ENCODE data around the gene ADAM30.
A peak's percentile ranks its signal among the peaks of the same experiment; 100 is the strongest.

ADAM30 gene

DNA sequence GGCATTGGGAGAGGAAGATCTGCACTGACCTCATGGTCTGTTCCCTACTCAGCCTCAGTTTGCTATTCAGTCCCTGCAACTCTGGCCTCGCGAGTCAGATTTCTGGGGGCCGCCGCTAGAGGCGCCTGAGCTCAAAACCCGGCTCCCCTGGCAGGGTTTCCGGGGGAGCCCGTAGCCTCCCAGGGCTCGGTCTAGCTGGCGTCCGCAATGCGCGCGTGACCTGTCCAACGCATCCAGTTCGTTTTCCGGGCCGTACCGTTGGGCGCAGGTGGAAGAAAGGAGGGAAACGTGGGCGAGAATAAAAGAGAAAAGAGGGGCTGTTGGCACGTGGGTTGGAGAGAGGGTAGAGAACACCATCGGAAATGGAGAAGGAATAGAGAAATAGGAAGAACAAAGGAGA is at the start of gene ADAM30:
ADAM30 (minus strand) TSS at position 213 of the 400 bp plus-strand sequence; CDS start at position 34, 179 bp downstream.
- no peak for DNase-seq

DNA sequence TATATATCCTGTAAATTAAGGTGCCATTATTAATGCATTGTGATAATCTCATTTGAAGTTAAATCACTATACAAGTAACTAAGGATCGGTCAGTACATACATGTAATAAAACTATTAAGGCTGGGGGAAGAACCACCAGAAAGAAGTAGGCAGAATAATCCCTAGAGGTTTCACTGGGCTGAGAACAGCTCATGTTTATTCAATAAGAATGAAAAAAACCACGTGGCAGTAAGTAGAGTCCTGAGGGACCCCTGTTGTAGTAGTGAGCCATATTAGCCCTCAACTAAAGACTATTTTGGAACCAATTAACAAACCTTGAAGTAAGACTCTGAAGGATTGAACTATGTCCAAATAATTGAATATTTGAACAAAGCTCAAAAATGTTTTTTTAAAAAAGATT is 46.9 kb upstream of the ADAM30 start:
- DNase-seq: no peak

- DNase-seq: no peak
Measured at GRCh38 chr1:119941392-119941791, 45.1 kb upstream of the ADAM30 start.

DNA sequence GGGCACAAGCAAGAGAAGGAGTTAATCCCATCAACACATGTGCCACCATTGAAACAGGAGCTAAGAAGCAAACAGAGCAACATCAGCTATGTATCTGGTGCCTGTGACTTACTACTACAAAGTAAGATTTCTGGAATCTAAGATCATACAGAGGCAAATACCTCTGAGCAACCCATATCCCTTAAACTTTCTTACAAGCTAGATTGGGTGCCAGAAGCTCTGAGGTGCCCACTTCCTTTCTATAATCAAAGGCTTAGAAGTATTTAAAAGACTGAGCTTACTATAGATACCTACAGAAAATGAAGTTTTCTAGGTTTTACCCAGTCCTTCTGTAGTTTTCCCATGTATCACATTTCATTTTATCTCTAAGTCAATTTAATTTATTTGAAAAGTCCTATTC is 44.4 kb upstream of the ADAM30 start:
- no peak for DNase-seq

GRCh38 chr1:119937198-119937597 is 40.9 kb upstream of the ADAM30 start:
- DNase-seq: no peak

DNA sequence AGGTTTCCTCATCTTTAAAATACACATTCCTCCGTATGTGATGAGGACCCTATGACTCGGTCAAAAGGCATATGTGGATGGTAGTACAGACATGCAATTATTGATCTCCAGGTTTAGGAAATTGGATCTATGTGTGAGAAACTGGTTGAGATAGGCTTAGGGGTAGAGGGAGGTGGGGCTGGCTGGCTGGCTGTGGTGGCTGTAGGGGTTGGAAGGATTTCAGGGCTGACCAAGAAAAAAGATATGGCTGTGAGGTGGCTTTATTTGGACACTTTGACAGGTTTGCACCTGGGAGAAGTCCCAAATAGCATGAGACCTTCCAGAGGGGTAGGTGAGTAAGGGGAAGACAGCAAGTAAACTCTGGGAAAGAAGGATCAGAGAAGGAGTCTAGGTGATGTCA is 39.6 kb upstream of the ADAM30 start:
- no peak for DNase-seq

- DNase-seq: no peak
Measured at GRCh38 chr1:119935373-119935772, 39.1 kb upstream of the ADAM30 start.

- no peak for DNase-seq
Measured at GRCh38 chr1:119933397-119933796, 37.1 kb upstream of the ADAM30 start.

DNA sequence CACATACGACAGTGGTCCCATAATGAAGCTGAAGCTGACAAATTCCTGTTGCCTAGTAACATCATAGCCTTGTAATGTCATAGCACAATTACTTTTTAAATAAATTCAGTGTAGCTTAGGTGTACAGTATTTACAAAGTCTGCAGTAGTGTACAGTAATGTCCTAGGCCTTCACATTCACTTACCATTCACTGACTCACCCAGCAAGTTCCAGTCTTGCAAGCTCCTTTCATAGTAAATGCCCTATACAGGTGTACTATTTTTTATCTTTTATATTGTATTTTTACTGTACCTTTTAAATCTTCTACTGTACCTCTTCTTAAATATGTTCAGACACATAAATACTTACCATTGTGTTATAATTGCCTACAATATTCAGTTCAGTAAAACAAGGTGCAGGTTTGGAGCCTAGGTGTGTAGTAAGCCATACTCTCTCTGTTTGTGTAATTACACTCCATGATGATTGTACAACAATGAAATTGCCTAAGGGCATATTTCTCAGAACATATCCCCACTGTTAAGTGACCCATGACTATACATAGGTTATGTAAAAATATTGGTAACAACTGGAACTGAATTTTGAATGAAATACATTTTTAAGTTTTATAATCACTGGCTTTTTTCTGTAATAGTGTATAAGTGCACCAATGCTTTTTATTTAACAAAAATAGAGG is 33.5 kb upstream of the ADAM30 start:
- DNase-seq: no peak

GRCh38 chr1:119926553-119926952 is 30.2 kb upstream of the ADAM30 start:
- no peak for DNase-seq

DNA sequence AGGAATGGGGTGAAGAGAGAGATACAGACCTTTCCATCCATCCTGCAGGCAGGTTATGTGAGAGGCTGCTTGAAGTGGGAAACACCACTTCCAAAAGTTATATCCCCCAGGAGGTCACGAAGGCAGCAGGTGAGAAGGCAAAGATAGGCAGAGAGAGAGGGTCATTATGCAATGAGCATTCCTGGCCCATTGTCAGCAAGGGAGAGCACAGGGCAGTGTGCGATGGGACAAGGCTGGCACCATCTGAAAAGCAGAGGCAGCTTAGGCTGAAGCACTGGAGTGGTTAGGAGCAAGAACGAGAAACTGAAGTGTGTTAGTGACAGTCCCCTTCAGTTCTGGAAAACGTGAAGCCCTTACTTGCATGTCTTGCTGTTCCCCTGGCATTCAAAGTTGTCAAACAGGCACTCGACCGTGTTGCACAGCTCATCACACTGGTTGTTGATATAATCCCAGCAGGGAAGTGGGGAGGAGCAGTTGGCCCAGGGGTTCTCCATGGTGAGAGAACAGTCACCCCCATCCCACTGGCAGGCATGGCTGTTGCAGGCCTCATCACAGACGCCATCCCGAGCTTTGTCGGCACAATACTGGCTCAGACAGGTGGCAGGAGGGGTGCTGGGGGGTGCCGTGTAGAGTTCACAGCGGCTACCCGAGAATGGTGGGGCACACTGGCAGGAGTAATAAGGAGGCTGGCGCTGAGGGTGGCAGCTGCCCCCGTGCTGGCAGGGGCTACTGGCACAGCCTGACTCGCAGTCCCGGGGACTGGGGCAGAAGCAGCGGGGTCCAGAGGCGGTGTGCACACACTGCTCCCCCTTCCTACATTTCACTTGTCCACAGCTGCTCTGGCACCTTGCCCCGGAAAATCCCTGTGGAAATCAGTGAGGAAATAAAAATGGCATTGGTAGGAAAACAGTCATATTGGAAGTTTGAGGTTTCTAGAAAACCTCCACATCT is 28.9 kb upstream of the ADAM30 start:
- DNase-seq: peak in 2 of 56 donors; percentile 4 to 7

- DNase-seq: no peak
Measured at GRCh38 chr1:119920104-119920968, 24.0 kb upstream of the ADAM30 start.

DNA sequence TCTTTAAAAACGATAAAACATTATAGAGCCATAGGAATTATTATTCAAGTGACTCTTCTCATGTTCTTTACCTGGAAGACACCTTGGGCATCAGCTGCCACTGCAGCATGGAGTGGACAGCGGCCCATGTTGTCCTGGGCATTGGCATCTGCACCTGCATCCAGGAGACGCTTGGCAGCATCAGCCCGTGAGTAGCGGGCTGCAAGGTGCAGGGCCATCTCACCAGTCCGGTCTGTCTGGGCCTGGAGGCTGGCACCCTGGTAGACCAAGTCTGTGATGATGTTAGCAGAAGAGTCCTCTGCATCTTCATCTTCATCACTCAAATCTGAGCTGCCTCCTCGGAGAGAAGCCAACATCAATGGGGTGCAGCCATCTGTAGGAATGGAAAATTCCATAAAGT is 22.9 kb upstream of the ADAM30 start:
- DNase-seq: no peak

- DNase-seq: no peak
Measured at GRCh38 chr1:119918301-119918700, 22.0 kb upstream of the ADAM30 start.

GRCh38 chr1:119917304-119918055 is 21.2 kb upstream of the ADAM30 start:
- DNase-seq: no peak

- DNase-seq: no peak
Measured at GRCh38 chr1:119915517-119915916, 19.2 kb upstream of the ADAM30 start.

DNA sequence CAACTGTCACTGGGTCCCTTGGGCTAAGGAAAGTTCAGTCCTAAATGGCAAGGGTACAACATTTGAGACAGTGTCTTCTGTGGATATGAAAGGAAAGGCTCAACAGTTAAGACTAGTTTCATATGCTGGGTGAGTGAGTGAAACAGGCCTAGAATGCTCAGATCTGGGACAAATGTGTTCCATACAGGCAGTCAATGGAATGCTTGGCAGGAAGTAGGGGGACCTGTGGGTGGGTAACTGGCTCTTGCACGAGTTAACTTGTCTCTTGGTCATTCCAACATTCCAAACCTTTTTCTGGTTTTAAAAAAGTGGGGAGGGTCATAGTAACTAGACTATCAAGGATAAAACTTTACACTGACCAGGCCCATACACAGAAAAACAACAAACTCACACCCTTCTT is 17.8 kb upstream of the ADAM30 start:
- no peak for DNase-seq

DNA sequence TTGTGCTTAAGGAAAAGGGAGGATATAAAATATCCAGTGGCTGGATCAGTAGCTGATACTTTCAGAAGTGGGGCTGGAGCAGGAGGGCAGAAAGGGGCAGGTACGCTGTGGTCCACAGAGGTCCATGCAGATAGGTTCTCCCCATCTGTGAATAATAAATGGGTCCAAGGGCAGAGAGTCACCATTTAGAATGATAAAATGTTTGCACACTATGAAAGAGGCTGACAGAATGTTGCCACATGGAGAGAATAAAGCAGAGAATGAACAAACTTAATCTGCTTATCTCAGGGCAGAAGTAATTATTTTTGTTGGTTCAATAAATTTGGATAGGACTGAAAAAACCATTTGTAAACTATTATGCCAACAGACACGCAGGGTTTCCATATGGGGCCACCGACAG is 16.6 kb upstream of the ADAM30 start:
- no peak for DNase-seq

DNA sequence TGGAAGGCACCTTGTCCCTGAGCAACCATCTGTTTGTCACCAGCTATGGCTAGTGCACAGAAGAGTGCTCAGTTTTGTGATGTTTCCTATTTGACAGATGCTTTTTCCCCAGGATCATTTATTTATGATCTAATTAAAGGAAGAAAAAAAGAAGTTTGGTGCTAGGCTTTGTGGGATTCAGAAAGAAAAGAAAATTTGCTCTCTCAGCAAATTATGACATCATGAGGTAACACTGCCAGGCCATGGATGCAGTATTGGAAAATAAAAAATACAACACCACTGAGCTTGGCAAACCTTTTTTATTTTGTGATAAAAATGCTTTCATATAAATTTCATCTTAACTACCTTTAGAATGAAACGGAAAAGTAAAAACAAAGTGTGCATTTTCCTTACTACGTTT is 15.5 kb upstream of the ADAM30 start:
- DNase-seq: no peak

DNA sequence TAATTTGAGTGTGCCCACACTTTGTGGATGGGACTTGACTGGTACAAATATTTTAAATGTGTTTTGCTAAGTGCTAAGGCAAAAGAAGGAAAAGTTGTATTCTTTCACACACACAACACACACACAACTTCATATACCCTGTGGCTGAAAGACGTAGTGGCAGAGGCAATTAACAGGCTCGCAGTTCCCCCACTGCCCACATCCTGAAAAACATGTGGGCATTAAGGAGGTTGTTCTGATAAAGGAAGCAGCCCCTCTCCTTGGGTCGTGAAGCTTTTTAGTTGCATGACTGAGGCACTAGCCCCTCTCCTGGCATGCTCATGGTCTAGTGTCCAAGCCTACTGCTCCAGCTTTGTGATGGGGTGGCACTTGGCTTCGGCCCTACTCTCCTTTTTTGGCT is 14.3 kb upstream of the ADAM30 start:
- DNase-seq: no peak

Measured in nucleus accumbens (tissue), 56 donors.